Activated CD8-positive, alpha-beta T cell treated with anti-CD3 and anti-CD28 coated beads for 36 hours (primary cell): ENCODE data around the gene MVB12B. TPM values are rescaled to one million over a fixed set of nuclear protein-coding genes. Genes with fewer than 3 reads are reported as not detected.

Experiments used
- ATAC-seq: fragments of 200-7000 bp; cut with Tn5 transposase; one replicate; pipeline ENCODE4 v1.10.0; 2021; ENCODE audit warnings: mild to moderate bottlenecking, moderate library complexity
- CTCF ChIA-PET: fragments of 350-600 bp; sonication (Branson Sonifier 250); formaldehyde crosslinking; loops from one replicate; lab custom pipeline; 2021; ENCODE audit warnings: antibody characterized with exemption; lab: Charles Lee
- POLR2A ChIA-PET: fragments of 350-600 bp; sonication (Branson Sonifier 250); formaldehyde crosslinking; loops from one replicate; lab custom pipeline; 2021; ENCODE audit warnings: antibody characterized with exemption; lab: Charles Lee
- DNase-seq: peaks from one replicate; pipeline ENCODE4 v3.0.0-alpha.2; 2020
- H3K27ac Mint-ChIP-seq: one replicate; pipeline ENCODE4 v1.8.0; 2021; ENCODE audit warnings: mild to moderate bottlenecking, mixed read lengths
- H3K27me3 Mint-ChIP-seq: one replicate; pipeline ENCODE4 v1.8.0; 2021; ENCODE audit warnings: mixed read lengths
- H3K36me3 Mint-ChIP-seq: one replicate; pipeline ENCODE4 v1.8.0; 2021; ENCODE audit warnings: low read depth, mixed read lengths
- H3K4me1 Mint-ChIP-seq: one replicate; pipeline ENCODE4 v1.8.0; 2021; ENCODE audit warnings: low read depth, mixed read lengths
- H3K4me3 Mint-ChIP-seq: one replicate; pipeline ENCODE4 v1.8.0; 2021; ENCODE audit warnings: mild to moderate bottlenecking, moderate library complexity, mixed read lengths
- H3K9me3 Mint-ChIP-seq: one replicate; pipeline ENCODE4 v1.8.0; 2021; ENCODE audit warnings: mixed read lengths
- intact Hi-C: fragments of 100-400 bp; cut with micrococcal nuclease; formaldehyde crosslinking; loops from one replicate; pipeline ENCODE4 v1.10.0; 2022
- total RNA-seq, 2 experiments: library from RNA; stranded (reverse); gene quantifications; one replicate each; pipeline ENCODE4 v1.2.3, GENCODE V29; 2021
- TF ChIP-seq, protein P1 (sequence below): fragments of 200-600 bp; IDR thresholded peaks from one replicate; pipeline ENCODE4 v1.8.0; 2022; ENCODE audit warnings: antibody characterized with exemption, mild to moderate bottlenecking

Gene MVB12B
- total RNA-seq, 2 experiments from 2014 or later: 6.4 to 6.6 TPM

DNA sequence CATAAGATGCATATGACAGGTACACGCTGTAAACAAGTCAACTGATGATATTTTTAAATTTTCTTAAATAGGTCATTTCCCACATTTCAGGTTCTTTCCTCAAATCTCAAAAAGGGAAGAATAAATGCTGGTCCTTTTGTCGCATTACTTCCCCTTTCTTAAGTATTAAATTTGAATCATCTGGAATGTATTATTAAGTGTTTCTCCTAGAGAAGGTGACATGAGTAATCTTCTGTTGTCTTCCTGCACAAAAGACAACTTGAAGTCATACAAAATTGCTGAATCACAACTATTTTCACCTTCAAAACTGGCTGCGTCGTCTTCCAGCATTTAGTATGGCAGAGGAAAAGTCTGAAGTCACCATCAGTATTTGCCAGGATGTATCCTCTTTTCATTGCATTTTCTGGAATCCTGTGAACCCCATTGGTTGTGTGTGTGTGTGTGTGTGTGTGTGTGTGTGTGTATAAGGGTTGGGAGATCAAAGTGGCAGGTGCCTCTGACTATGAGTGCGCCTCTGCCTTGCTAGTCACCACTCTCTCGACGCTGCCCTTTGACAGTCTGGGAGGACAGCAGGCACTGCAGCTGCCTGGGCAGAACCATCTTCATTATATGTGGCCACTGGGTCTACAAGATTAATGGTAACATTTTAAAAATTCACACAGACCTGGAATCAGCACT, 86.9 kb downstream of the MVB12B start:
- H3K36me3 Mint-ChIP-seq: no peaks in the 10 kb centered on the region
- intact Hi-C loops: no loop called here
- CTCF ChIA-PET: interaction anchor here (1.0 to 2.0 kb wide), 2 partner anchors 14 to 17 kb away, joined by 3 to 8 read pairs; no protein-coding TSS in a partner anchor
- H3K9me3 Mint-ChIP-seq: no peaks in the 10 kb centered on the region
- H3K4me3 Mint-ChIP-seq: no peak overlapping the region
- POLR2A ChIA-PET: no interaction called here
- H3K27ac Mint-ChIP-seq: no peak overlapping the region
- TF ChIP-seq, protein P1, sequence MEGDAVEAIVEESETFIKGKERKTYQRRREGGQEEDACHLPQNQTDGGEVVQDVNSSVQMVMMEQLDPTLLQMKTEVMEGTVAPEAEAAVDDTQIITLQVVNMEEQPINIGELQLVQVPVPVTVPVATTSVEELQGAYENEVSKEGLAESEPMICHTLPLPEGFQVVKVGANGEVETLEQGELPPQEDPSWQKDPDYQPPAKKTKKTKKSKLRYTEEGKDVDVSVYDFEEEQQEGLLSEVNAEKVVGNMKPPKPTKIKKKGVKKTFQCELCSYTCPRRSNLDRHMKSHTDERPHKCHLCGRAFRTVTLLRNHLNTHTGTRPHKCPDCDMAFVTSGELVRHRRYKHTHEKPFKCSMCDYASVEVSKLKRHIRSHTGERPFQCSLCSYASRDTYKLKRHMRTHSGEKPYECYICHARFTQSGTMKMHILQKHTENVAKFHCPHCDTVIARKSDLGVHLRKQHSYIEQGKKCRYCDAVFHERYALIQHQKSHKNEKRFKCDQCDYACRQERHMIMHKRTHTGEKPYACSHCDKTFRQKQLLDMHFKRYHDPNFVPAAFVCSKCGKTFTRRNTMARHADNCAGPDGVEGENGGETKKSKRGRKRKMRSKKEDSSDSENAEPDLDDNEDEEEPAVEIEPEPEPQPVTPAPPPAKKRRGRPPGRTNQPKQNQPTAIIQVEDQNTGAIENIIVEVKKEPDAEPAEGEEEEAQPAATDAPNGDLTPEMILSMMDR: no peak
- no peaks in the 10 kb centered on the region for H3K27me3 Mint-ChIP-seq
- ATAC-seq: no peak
- H3K4me1 Mint-ChIP-seq: peaks cover 41% of the 10 kb centered on the region
- DNase-seq: no peak

DNA sequence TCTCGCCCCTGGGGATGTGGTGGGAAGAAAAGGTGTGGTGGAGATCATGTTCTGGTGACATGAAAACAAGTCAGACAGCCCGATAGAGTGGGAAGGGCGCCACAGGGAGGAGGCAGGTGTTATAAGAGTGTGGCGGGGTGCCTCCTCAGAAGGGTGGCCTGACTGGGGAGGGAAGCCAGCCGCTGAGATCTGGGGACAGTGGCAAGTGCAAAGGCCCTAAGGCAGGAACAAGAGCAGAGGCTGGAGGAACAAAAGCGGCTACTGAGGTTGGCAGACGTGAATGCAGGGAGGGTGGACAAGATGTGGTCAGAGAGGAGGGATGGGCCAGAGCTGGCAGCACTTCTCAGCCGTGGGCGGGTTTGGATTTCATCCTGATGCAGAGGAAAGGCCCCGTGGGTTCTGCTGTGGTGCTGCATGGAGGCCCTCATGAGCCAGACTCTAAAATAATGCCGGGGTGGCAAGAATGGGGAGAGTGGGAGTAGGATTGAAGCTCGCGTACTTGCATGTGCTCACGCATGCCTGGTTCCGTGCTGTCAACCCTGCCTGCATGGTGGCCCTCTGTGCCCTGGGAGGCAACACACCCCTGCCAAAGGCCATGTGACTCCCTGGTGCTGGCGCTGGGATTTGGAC, 89.2 kb downstream of the MVB12B start:
- ChIA-PET POLR2A (no interaction called here), CTCF (interaction anchor here (1.4 to 1.7 kb wide), 2 partner anchors 17 to 75 kb away, joined by 6 to 8 read pairs; no protein-coding TSS in a partner anchor)
- H3K4me1 Mint-ChIP-seq: peaks cover 23% of the 10 kb centered on the region
- no peaks in the 10 kb centered on the region for H3K36me3 Mint-ChIP-seq
- intact Hi-C loops: no loop called here
- DNase-seq: no peak
- TF ChIP-seq, protein P1: no peak
- ATAC-seq: no peak
- H3K27ac Mint-ChIP-seq: no peak overlapping the region
- H3K27me3 Mint-ChIP-seq: no peaks in the 10 kb centered on the region
- H3K9me3 Mint-ChIP-seq: no peaks in the 10 kb centered on the region
- H3K4me3 Mint-ChIP-seq: no peak overlapping the region

DNA sequence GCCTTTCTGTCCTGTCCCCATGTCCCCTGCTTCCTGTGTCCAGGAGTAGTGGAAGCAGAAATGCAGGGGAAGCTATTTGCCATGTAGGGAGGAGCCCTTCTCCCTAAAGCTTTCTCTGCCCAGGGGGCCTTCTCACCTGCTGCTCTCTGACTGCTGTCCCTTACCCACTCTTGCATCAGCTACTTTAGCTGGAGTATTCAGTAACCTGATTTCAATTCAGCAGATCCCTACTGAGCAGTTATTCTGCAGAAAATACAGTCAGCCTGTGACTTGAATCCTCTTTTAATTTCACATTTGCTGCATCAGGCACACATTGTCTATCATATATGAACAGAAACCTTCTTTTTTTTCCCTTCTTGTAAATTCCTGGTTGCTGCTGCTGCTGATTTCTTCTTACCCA, 90.4 kb downstream of the MVB12B start:
- H3K4me1 Mint-ChIP-seq: peaks cover 11% of the 10 kb centered on the region
- no peaks in the 10 kb centered on the region for H3K9me3 Mint-ChIP-seq
- no peak overlapping the region for H3K4me3 Mint-ChIP-seq
- DNase-seq (no peak), ATAC-seq (no peak)
- ChIA-PET POLR2A (interaction anchor here (0.6 to 0.7 kb wide), 2 partner anchors 82 to 89 kb away, joined by 3 read pairs; no protein-coding TSS in a partner anchor), CTCF (interaction anchor here (1.4 to 1.7 kb wide), 2 partner anchors 18 to 74 kb away, joined by 6 to 8 read pairs; no protein-coding TSS in a partner anchor)
- intact Hi-C loops: no loop called here
- H3K27me3 Mint-ChIP-seq: no peaks in the 10 kb centered on the region
- TF ChIP-seq, protein P1: no peak
- no peaks in the 10 kb centered on the region for H3K36me3 Mint-ChIP-seq
- H3K27ac Mint-ChIP-seq: no peak overlapping the region

DNA sequence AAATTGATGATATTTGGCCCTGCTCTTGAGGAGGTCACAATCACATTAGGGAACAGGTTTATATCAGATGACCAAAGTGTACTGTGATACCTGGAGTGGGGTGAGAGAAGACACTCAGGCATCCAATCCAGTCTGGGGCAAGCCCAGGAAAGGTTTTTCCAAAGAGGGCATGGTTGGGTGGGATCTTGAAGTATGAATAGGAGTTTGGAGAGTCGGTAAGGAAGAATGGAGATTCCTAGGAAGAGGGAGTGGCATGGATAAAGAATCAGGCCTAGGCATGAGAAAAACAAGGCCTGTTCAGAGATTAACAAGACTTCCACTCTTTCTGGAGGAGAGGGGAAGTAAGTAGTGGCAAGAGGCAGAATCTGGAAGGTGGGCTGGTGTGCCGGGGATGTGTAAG, 91.1 kb downstream of the MVB12B start:
- no peaks in the 10 kb centered on the region for H3K36me3 Mint-ChIP-seq
- ChIA-PET CTCF (interaction anchor here (0.6 kb wide), 1 partner anchor 74 kb away, joined by 3 read pairs; no protein-coding TSS in a partner anchor), POLR2A (no interaction called here)
- H3K27me3 Mint-ChIP-seq: no peaks in the 10 kb centered on the region
- TF ChIP-seq, protein P1: no peak
- peaks cover 7% of the 10 kb centered on the region for H3K4me1 Mint-ChIP-seq
- H3K27ac Mint-ChIP-seq: no peak overlapping the region
- DNase-seq (no peak), ATAC-seq (no peak)
- H3K9me3 Mint-ChIP-seq: no peaks in the 10 kb centered on the region
- intact Hi-C loops: no loop called here
- H3K4me3 Mint-ChIP-seq: no peak overlapping the region

DNA sequence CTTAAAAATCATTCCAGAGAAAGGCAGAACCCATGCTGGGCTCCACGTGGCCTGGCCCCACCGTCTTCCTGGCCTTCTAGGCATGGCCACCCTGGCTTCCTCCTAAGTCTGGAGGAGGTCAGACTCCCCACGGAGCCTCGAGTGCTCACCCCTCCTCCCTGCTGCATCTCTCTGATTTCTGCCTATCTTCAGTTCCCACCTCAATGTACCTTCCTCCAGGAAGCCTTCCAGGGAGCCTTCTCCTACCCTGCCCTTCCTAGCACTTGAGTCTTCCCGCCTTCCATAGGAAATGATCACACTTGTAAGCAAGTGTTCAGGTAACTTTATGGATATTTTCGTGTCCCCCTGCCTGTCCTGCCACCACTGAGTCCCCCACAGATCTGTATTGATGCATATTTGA, 92.0 kb downstream of the MVB12B start:
- H3K27ac Mint-ChIP-seq: no peak overlapping the region
- ChIA-PET POLR2A (no interaction called here), CTCF (interaction anchor here (1.1 kb wide), 1 partner anchor 80 kb away, joined by 3 read pairs; no protein-coding TSS in a partner anchor)
- no peak overlapping the region for H3K4me3 Mint-ChIP-seq
- no peaks in the 10 kb centered on the region for H3K9me3 Mint-ChIP-seq
- TF ChIP-seq, protein P1: no peak
- H3K4me1 Mint-ChIP-seq: peaks cover 11% of the 10 kb centered on the region
- H3K27me3 Mint-ChIP-seq: no peaks in the 10 kb centered on the region
- intact Hi-C loops: no loop called here
- no peak for ATAC-seq
- H3K36me3 Mint-ChIP-seq: no peaks in the 10 kb centered on the region
- no peak for DNase-seq
